WTC11 (cell line): Measurements from ENCODE around the gene LBX1. TPM values are rescaled to one million over a fixed set of nuclear protein-coding genes. Genes with fewer than 3 reads are reported as not detected.

Experiments
- ATAC-seq: fragments of 200-7000 bp; cut with Tn5 transposase; 2 replicates; pipeline ENCODE4 v1.10.0; 2021; ENCODE audit warnings: mild to moderate bottlenecking, moderate library complexity
- CTCF ChIA-PET: fragments of 300-600 bp; sonication (Branson Sonifier 250); formaldehyde crosslinking; loops from one replicate; lab custom pipeline; 2021; ENCODE audit warnings: antibody characterized with exemption; lab: Charles Lee
- POLR2A ChIA-PET: fragments of 350-600 bp; sonication (Branson Sonifier 250); formaldehyde crosslinking; loops from one replicate; lab custom pipeline; 2021; ENCODE audit warnings: antibody characterized with exemption; lab: Charles Lee
- DNase-seq: peaks from one replicate; pipeline ENCODE4 v3.0.0; 2021; ENCODE audit warnings: low spot score
- H3K27ac Mint-ChIP-seq: 2 replicates; pipeline ENCODE4 v1.8.0; 2021; ENCODE audit warnings: mixed read lengths
- H3K27me3 Mint-ChIP-seq: 2 replicates; pipeline ENCODE4 v1.8.0; 2021; ENCODE audit warnings: low read depth, mild to moderate bottlenecking, moderate library complexity, mixed read lengths
- H3K36me3 Mint-ChIP-seq: 2 replicates; pipeline ENCODE4 v1.8.0; 2021; ENCODE audit warnings: mixed read lengths
- H3K4me1 Mint-ChIP-seq: 2 replicates; pipeline ENCODE4 v1.8.0; 2022; ENCODE audit warnings: mixed read lengths
- H3K4me3 Mint-ChIP-seq: 2 replicates; pipeline ENCODE4 v1.8.0; 2021; ENCODE audit warnings: mild to moderate bottlenecking, moderate library complexity, mixed read lengths
- H3K9me3 Mint-ChIP-seq: 2 replicates; pipeline ENCODE4 v1.8.0; 2021; ENCODE audit warnings: mixed read lengths
- CREB1 ChIP-seq: sonication (generic); formaldehyde crosslinking; IDR thresholded peaks from 2 replicates; pipeline ENCODE4 v1.8.0; 2023; ENCODE audit warnings: mild to moderate bottlenecking, missing genetic modification reagents
- EMX1 ChIP-seq: fragments of 250-450 bp; sonication (Bioruptor Pico); IDR thresholded peaks from 2 replicates; pipeline ENCODE4 v1.8.0; 2021; ENCODE audit warnings: mild to moderate bottlenecking
- GRHL2 ChIP-seq: fragments of 250-450 bp; sonication (Bioruptor Pico); IDR thresholded peaks from 2 replicates; pipeline ENCODE4 v1.8.0; 2022; ENCODE audit warnings: mild to moderate bottlenecking, moderate library complexity; ENCODE audit not compliant: insufficient replicate concordance, severe bottlenecking
- IRF2 ChIP-seq: sonication (generic); formaldehyde crosslinking; IDR thresholded peaks from 2 replicates; pipeline ENCODE4 v1.8.0; 2022; ENCODE audit warnings: low read depth, missing genetic modification reagents, borderline replicate concordance
- JUN ChIP-seq: sonication (generic); formaldehyde crosslinking; IDR thresholded peaks from 2 replicates; pipeline ENCODE4 v1.8.0; 2023; ENCODE audit warnings: mild to moderate bottlenecking, missing genetic modification reagents
- RELA ChIP-seq: sonication (generic); formaldehyde crosslinking; IDR thresholded peaks from 2 replicates; pipeline ENCODE4 v1.8.1; 2022; ENCODE audit warnings: missing genetic modification reagents, mild to moderate bottlenecking, borderline replicate concordance
- TCF7 ChIP-seq: sonication (generic); formaldehyde crosslinking; IDR thresholded peaks from 2 replicates; pipeline ENCODE4 v1.8.0; 2022; ENCODE audit warnings: mild to moderate bottlenecking, low read depth, missing genetic modification reagents, moderate library complexity
- ZNF121 ChIP-seq: sonication (generic); formaldehyde crosslinking; IDR thresholded peaks from 2 replicates; pipeline ENCODE4 v1.8.0; 2023; ENCODE audit warnings: missing genetic modification reagents
- ZNF317 ChIP-seq: sonication (generic); formaldehyde crosslinking; IDR thresholded peaks from 2 replicates; pipeline ENCODE4 v1.8.1; 2023; ENCODE audit warnings: low read depth, mild to moderate bottlenecking, moderate library complexity, missing genetic modification reagents, borderline replicate concordance
- ZNF423 ChIP-seq: fragments of 250-450 bp; sonication (Bioruptor Pico); IDR thresholded peaks from 2 replicates; pipeline ENCODE4 v2.1.2; 2022; ENCODE audit warnings: mild to moderate bottlenecking, moderate library complexity
- total RNA-seq: library from RNA; stranded (reverse); gene quantifications from 3 replicates; pipeline ENCODE4 v1.2.3, GENCODE V29; 2021
- TF ChIP-seq, protein P1 (sequence below): sonication (generic); formaldehyde crosslinking; IDR thresholded peaks from 2 replicates; pipeline ENCODE4 v1.8.1; 2022; ENCODE audit warnings: mild to moderate bottlenecking, missing genetic modification reagents, moderate library complexity, borderline replicate concordance
- TF ChIP-seq, protein P2 (sequence below): sonication (generic); formaldehyde crosslinking; IDR thresholded peaks from 2 replicates; pipeline ENCODE4 v1.8.1; 2022; ENCODE audit warnings: low read depth, mild to moderate bottlenecking, moderate library complexity, missing genetic modification reagents, borderline replicate concordance
- TF ChIP-seq, protein P3 (sequence below): fragments of 250-450 bp; sonication (Bioruptor Pico); conservative IDR thresholded peaks from 2 replicates; pipeline ENCODE4 v1.9.0; 2021; ENCODE audit warnings: mild to moderate bottlenecking
- TF ChIP-seq, protein P4 (sequence below): sonication (generic); formaldehyde crosslinking; IDR thresholded peaks from 2 replicates; pipeline ENCODE4 v1.8.1; 2023; ENCODE audit warnings: mild to moderate bottlenecking, missing genetic modification reagents

LBX1 gene
- total RNA-seq, 1 experiment from 2014 or later = not detected

DNA sequence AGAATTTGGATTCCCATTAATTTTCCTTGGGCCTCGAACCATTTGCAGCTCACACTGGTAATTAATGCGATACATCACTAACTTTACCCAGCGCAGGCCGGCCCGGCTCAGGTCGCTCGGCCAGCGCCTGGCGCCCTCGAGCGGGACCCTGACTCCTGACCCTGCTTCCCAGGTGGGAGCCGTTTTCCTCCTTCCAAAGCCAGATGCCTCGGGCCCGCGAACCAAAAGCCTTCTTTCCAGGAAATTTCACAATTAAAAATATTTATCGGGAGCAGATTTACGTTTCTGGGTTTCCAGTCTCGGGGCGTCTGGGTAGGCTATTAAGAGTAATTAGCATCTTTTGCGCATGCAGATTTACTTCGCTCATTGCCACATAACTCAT is 12.2 kb downstream of the LBX1 start:
- no peak for ATAC-seq
- peak overlapping the region; percentile 59 for H3K4me3 Mint-ChIP-seq

DNA sequence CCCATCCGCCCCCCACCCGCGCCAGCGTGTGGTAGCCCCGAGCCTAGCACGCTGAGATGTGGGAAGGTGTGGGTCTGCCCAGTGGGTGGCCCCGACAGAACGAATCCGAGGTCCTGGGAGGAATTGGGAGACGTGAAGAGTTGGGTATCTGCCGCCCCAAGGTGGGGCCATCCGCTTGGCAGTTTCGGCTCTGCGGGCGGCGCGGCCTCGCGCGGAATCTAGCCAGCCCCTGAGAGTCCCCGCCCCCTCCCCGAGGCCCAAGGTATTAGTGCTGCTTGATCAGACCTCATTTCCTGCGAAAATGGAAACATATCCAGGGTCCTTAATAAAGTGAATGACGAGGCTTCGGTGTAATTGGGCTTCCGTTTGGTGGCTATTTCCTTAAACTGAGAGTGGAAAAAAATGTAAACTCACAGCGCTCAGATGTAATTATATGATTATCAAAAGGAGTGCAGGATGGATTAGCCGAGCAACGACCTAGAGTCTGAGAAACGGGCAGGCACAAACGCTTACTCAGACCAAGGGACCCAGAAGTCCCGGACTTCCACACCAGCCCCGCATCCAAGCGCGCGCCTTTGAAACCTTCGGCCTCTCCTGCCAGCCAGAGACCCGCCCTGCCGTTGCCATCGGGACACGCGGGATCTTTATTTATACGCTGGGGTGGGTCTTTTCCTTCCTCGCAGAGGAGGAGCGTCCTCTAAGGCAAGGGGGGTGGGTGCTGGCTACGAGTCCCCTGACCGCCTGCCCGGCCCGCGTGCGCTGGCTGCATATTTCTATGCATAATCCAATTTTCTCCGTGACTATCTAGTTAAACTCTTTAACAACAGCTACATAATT is 12.8 kb downstream of the LBX1 start:
- Mint-ChIP-seq H3K4me3 (peak overlapping the region; percentile 59), H3K27ac (no peak overlapping the region), H3K9me3 (no peaks in the 10 kb centered on the region), H3K4me1 (peaks cover 37% of the 10 kb centered on the region), H3K27me3 (peaks cover 99% of the 10 kb centered on the region), H3K36me3 (no peaks in the 10 kb centered on the region)
- ChIA-PET CTCF (interaction anchor here (0.6 to 7.2 kb wide), 17 partner anchors 10 to 401 kb away, joined by 3 to 203 read pairs (median 8); partner anchors contain the start of gene LBX1), POLR2A (no interaction called here)
- TF ChIP-seq, protein P1, sequence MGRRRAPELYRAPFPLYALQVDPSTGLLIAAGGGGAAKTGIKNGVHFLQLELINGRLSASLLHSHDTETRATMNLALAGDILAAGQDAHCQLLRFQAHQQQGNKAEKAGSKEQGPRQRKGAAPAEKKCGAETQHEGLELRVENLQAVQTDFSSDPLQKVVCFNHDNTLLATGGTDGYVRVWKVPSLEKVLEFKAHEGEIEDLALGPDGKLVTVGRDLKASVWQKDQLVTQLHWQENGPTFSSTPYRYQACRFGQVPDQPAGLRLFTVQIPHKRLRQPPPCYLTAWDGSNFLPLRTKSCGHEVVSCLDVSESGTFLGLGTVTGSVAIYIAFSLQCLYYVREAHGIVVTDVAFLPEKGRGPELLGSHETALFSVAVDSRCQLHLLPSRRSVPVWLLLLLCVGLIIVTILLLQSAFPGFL (CRISPR knock-in tag) = no peak
- TF ChIP-seq TCF7 (no peak), IRF2 (CRISPR knock-in tag) (no peak), RELA (CRISPR knock-in tag) (no peak), JUN (no peak), ZNF121 (CRISPR knock-in tag) (no peak), ZNF423 (CRISPR knock-in tag) (no peak), CREB1 (CRISPR knock-in tag) (no peak), EMX1 (CRISPR knock-in tag) (no peak), ZNF317 (CRISPR knock-in tag) (no peak)
- TF ChIP-seq, protein P2, sequence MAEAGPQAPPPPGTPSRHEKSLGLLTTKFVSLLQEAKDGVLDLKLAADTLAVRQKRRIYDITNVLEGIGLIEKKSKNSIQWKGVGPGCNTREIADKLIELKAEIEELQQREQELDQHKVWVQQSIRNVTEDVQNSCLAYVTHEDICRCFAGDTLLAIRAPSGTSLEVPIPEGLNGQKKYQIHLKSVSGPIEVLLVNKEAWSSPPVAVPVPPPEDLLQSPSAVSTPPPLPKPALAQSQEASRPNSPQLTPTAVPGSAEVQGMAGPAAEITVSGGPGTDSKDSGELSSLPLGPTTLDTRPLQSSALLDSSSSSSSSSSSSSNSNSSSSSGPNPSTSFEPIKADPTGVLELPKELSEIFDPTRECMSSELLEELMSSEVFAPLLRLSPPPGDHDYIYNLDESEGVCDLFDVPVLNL (CRISPR knock-in tag) = no peak
- TF ChIP-seq, protein P3, sequence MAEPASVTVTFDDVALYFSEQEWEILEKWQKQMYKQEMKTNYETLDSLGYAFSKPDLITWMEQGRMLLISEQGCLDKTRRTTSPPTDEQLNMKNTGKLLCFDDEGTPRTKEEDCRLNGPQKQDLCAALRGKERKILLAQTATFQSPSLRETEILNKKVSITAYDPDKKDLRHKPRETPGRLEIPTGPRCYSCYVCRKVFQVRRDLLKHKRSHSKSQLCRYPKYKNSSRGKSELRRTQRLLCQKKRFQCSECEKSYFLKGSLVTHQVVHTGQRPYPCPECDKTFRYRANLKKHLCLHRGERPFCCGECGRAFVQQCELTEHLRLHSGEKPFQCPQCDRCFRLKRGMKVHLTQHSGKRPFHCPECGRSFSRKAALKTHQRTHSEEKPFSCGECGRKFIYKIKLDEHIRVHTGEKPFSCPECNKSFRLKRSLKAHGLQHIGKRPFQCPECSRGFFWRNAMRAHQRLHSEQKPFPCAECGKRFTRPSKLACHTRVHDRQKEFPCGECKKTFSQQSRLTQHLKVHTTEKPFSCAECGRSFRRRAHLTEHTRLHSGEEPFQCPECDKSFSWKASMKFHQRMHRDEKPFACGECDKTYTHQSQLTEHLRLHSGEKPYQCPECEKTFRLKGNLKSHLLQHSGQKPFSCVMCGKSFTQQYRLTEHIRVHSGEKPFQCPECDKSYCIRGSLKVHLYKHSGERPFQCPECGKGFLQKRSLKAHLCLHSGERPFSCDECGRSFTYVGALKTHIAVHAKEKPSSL (CRISPR knock-in tag) = no peak
- TF ChIP-seq, protein P4, sequence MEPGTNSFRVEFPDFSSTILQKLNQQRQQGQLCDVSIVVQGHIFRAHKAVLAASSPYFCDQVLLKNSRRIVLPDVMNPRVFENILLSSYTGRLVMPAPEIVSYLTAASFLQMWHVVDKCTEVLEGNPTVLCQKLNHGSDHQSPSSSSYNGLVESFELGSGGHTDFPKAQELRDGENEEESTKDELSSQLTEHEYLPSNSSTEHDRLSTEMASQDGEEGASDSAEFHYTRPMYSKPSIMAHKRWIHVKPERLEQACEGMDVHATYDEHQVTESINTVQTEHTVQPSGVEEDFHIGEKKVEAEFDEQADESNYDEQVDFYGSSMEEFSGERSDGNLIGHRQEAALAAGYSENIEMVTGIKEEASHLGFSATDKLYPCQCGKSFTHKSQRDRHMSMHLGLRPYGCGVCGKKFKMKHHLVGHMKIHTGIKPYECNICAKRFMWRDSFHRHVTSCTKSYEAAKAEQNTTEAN (CRISPR knock-in tag) = no peak
- DNase-seq (no peak), ATAC-seq (no peak)

More for the DNA sequence above, 12.2 kb downstream of the LBX1 start:
- Mint-ChIP-seq H3K9me3 (no peaks in the 10 kb centered on the region), H3K4me1 (peaks cover 42% of the 10 kb centered on the region), H3K36me3 (no peaks in the 10 kb centered on the region), H3K27me3 (peaks cover 99% of the 10 kb centered on the region), H3K27ac (no peak overlapping the region)
- no peak for DNase-seq
- POLR2A ChIA-PET = no interaction called here
- CTCF ChIA-PET = interaction anchor here (0.6 to 7.2 kb wide), 9 partner anchors 9 to 352 kb away, joined by 3 to 203 read pairs (median 6); no protein-coding TSS in a partner anchor
- TF ChIP-seq GRHL2 (CRISPR knock-in tag) = no peak
- TF ChIP-seq, protein P3 (CRISPR knock-in tag) = no peak
